NCI-H1436 (cell line): ENCODE results near the gene PLXND1.

Experiments
- DNase-seq: peaks from one replicate; lab custom pipeline; 2025; lab: John Stamatoyannopoulos, UW

The PLXND1 gene

GRCh38 chr3:129626744-129627349, 20.4 kb upstream of the PLXND1 start:
- peak; percentile 77 for DNase-seq

- no peak for DNase-seq
Measured at GRCh38 chr3:129625072-129625874, 18.8 kb upstream of the PLXND1 start.

- no peak for DNase-seq
Measured at GRCh38 chr3:129624347-129625071, 18.0 kb upstream of the PLXND1 start.

- DNase-seq, result no peak
Measured at GRCh38 chr3:129623447-129624118, 17.1 kb upstream of the PLXND1 start.

GRCh38 chr3:129622933-129623332, 16.5 kb upstream of the PLXND1 start:
- DNase-seq, result no peak

- DNase-seq, result no peak
Measured at GRCh38 chr3:129622226-129622874, 15.9 kb upstream of the PLXND1 start.

- no peak for DNase-seq
Measured at GRCh38 chr3:129621626-129622225, 15.2 kb upstream of the PLXND1 start.

GRCh38 chr3:129620828-129621559, 14.5 kb upstream of the PLXND1 start:
- no peak for DNase-seq

- DNase-seq, result no peak
Measured at GRCh38 chr3:129619726-129620162, 13.3 kb upstream of the PLXND1 start.

GRCh38 chr3:129618901-129619671, 12.6 kb upstream of the PLXND1 start:
- no peak for DNase-seq

GRCh38 chr3:129618186-129618820, 11.8 kb upstream of the PLXND1 start:
- no peak for DNase-seq

- DNase-seq, result no peak
Measured at GRCh38 chr3:129617381-129618185, 11.1 kb upstream of the PLXND1 start.

- no peak for DNase-seq
Measured at GRCh38 chr3:129616713-129617112, 10.2 kb upstream of the PLXND1 start.

- DNase-seq, result no peak
Measured at GRCh38 chr3:129616291-129616690, 9.8 kb upstream of the PLXND1 start.

GRCh38 chr3:129615751-129616281, 9.3 kb upstream of the PLXND1 start:
- no peak for DNase-seq

GRCh38 chr3:129614927-129615363, 8.5 kb upstream of the PLXND1 start:
- DNase-seq, result no peak

GRCh38 chr3:129614435-129614834, 8.0 kb upstream of the PLXND1 start:
- DNase-seq, result no peak

- no peak for DNase-seq
Measured at GRCh38 chr3:129613367-129613740, 6.9 kb upstream of the PLXND1 start.
